ENCODE measurements around the gene DTD1.

DNA sequence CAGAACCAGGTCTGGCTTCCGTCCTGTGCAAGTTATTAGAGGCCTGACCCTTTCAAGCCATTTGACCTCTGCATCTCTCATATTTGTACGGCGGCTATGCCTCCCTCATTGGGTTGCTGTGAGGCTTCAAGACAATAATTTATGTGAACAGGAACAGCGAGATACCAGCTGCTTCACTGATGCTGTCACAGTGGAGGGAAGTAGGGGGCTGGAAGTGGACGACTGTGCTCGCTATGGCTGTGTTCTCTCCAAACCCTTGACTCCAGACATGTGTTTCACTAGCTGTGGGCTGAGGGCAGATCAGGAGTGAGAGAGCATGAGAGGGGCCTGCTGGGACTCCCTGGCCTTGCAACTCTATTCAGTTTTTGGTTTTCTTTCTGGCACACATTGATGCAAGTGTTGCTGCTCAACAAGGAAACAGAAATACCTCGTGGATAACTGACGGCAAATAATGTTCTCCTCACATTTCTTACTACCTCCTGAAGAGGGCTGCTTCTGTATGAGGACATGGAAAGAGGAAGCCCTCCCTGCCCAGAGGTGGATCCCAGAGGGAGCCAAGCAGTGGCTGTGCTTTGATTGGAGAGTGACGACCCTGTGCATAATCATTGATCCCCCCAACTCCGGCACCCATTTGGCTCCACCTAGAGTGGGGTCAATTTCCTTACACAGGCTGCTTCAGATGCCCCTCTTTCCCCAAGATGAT, 191.0 kb downstream of the DTD1 start:
- TF ChIP-seq POLR2A (IDR thresholded peaks at IDR 0.05), result no peak
- TF ChIP-seq, protein P1, sequence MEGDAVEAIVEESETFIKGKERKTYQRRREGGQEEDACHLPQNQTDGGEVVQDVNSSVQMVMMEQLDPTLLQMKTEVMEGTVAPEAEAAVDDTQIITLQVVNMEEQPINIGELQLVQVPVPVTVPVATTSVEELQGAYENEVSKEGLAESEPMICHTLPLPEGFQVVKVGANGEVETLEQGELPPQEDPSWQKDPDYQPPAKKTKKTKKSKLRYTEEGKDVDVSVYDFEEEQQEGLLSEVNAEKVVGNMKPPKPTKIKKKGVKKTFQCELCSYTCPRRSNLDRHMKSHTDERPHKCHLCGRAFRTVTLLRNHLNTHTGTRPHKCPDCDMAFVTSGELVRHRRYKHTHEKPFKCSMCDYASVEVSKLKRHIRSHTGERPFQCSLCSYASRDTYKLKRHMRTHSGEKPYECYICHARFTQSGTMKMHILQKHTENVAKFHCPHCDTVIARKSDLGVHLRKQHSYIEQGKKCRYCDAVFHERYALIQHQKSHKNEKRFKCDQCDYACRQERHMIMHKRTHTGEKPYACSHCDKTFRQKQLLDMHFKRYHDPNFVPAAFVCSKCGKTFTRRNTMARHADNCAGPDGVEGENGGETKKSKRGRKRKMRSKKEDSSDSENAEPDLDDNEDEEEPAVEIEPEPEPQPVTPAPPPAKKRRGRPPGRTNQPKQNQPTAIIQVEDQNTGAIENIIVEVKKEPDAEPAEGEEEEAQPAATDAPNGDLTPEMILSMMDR (IDR thresholded peaks at IDR 0.05), result no peak
- TF ChIP-seq POLR2AphosphoS5 (IDR thresholded peaks at IDR 0.05), result no peak

Data from breast epithelium (tissue), 3 donors.